Endodermal cell (in vitro differentiated cells): ENCODE results near the gene PRKCD. TPM values are rescaled to one million over a fixed set of nuclear protein-coding genes. Genes with fewer than 3 reads are reported as not detected.

Source experiments
- DNase-seq: peaks from one replicate; pipeline ENCODE4 v3.0.0-alpha.2; 2017
- H3K27ac ChIP-seq: 2 replicates; pipeline ENCODE4 v1.5.1; 2013; ENCODE audit warnings: mild to moderate bottlenecking, low read depth, low read length, moderate library complexity
- H3K27me3 ChIP-seq: 2 replicates; pipeline ENCODE4 v1.6.1; 2013; ENCODE audit warnings: mild to moderate bottlenecking, low read length, moderate library complexity; ENCODE audit not compliant: insufficient read depth, control insufficient read depth, poor library complexity, severe bottlenecking
- H3K36me3 ChIP-seq: 2 replicates; pipeline ENCODE4 v1.7.0; 2013; ENCODE audit warnings: mild to moderate bottlenecking, low read length, moderate library complexity; ENCODE audit not compliant: control insufficient read depth, insufficient read depth
- H3K4me1 ChIP-seq: one replicate; pipeline ENCODE4 v1.7.0; 2013; ENCODE audit warnings: low read length; ENCODE audit not compliant: control insufficient read depth, insufficient read depth
- H3K4me3 ChIP-seq: 2 replicates; pipeline ENCODE4 v1.5.1; 2013; ENCODE audit warnings: mild to moderate bottlenecking, low read length, moderate library complexity
- H3K9ac ChIP-seq: 2 replicates; pipeline ENCODE4 v1.6.1; 2013; ENCODE audit warnings: mild to moderate bottlenecking, low read length, moderate library complexity; ENCODE audit not compliant: poor library complexity, severe bottlenecking; ENCODE audit errors: extremely low read depth
- H3K9me3 ChIP-seq: 2 replicates; pipeline ENCODE4 v1.6.1; 2013; ENCODE audit warnings: mild to moderate bottlenecking, low read length, moderate library complexity; ENCODE audit not compliant: control insufficient read depth
- H3K27ac Mint-ChIP-seq: 2 replicates; pipeline ENCODE4 v1.8.0; 2020; ENCODE audit warnings: mixed read lengths
- H3K27me3 Mint-ChIP-seq: 2 replicates; pipeline ENCODE4 v1.8.0; 2021; ENCODE audit warnings: mild to moderate bottlenecking, mixed read lengths; ENCODE audit not compliant: insufficient read depth
- H3K36me3 Mint-ChIP-seq: 2 replicates; pipeline ENCODE4 v1.8.0; 2020; ENCODE audit warnings: low read depth, mixed read lengths
- H3K4me1 Mint-ChIP-seq: 2 replicates; pipeline ENCODE4 v1.8.0; 2020; ENCODE audit warnings: mixed read lengths
- H3K4me3 Mint-ChIP-seq: 2 replicates; pipeline ENCODE4 v1.8.0; 2020; ENCODE audit warnings: mild to moderate bottlenecking, moderate library complexity, mixed read lengths
- H3K9me3 Mint-ChIP-seq: 2 replicates; pipeline ENCODE4 v1.8.0; 2020; ENCODE audit warnings: mild to moderate bottlenecking, mixed read lengths
- WGBS, 2 experiments: methylation state at CpG; one replicate each; pipeline versions ENCODE4 v1.1.5 to v1.1.7; 2013; ENCODE audit warnings: missing lambda C conversion rate in 2 of 2, mixed read lengths in 1 of 2; ENCODE audit not compliant: insufficient coverage in 1 of 2, insufficient read length in 1 of 2; 5-methylcytosine and 5-hydroxymethylcytosine counted together
- total RNA-seq, 2 donors: library from RNA; stranded (reverse); fragmentation: NEBNext Ultra II Directional in 1 of 2; extraction: Animal tissue kit (Norgen Biotek cat#: 25700) in 1 of 2; gene quantifications; 2 replicates in 1 of 2; 3 replicates in 1 of 2; pipeline ENCODE4 v1.2.1, GENCODE V29; 2021
- TF ChIP-seq, protein P1 (sequence below): fragments of 200-600 bp; sonication (generic); conservative IDR thresholded peaks from 2 replicates; pipeline ENCODE4 v1.5.0; 2021; ENCODE audit warnings: antibody characterized with exemption, mild to moderate bottlenecking

PRKCD gene
- total RNA-seq, 2 donors from 2014 or later, result 19.9 to 26.6 TPM

DNA sequence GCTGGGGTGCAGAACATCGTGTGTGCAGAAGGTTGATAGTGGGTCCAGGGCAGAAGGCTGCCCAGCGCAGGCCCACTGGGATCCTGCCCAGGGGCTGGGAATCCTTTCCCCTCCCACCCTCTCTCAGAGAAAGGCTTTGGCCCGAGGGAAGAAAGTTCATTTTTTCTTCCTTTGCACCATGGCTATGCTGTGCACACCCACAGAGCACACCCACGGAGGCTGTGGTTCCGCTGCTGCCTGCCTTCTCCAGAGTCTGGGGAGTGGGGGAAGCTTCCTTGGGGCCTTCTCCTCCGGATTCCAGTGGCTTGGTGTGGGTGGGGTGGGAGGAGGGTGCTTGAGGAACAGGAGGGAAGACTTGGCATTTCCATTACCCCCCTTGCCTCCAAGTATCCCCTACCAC, 7.0 kb upstream of the PRKCD start:
- Mint-ChIP-seq H3K4me3 (no peak overlapping the region), H3K27me3 (peaks cover 17% of the 10 kb centered on the region), H3K27ac (no peak overlapping the region), H3K9me3 (no peaks in the 10 kb centered on the region), H3K4me1 (peaks cover 13% of the 10 kb centered on the region), H3K36me3 (no peaks in the 10 kb centered on the region)
- Histone ChIP-seq H3K27ac (no peak overlapping the region), H3K36me3 (no peaks in the 10 kb centered on the region), H3K4me3 (no peak overlapping the region), H3K9me3 (no peaks in the 10 kb centered on the region), H3K4me1 (no peaks in the 10 kb centered on the region), H3K9ac (no peak overlapping the region), H3K27me3 (no peaks in the 10 kb centered on the region)
- no peak for DNase-seq
- 91% methylated on average over 6 of the region's 6 CpGs; no CpG with 5 or more reads in 1 of the 2 experiments for WGBS, 2 experiments
- TF ChIP-seq, protein P1, sequence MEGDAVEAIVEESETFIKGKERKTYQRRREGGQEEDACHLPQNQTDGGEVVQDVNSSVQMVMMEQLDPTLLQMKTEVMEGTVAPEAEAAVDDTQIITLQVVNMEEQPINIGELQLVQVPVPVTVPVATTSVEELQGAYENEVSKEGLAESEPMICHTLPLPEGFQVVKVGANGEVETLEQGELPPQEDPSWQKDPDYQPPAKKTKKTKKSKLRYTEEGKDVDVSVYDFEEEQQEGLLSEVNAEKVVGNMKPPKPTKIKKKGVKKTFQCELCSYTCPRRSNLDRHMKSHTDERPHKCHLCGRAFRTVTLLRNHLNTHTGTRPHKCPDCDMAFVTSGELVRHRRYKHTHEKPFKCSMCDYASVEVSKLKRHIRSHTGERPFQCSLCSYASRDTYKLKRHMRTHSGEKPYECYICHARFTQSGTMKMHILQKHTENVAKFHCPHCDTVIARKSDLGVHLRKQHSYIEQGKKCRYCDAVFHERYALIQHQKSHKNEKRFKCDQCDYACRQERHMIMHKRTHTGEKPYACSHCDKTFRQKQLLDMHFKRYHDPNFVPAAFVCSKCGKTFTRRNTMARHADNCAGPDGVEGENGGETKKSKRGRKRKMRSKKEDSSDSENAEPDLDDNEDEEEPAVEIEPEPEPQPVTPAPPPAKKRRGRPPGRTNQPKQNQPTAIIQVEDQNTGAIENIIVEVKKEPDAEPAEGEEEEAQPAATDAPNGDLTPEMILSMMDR, result no peak

DNA sequence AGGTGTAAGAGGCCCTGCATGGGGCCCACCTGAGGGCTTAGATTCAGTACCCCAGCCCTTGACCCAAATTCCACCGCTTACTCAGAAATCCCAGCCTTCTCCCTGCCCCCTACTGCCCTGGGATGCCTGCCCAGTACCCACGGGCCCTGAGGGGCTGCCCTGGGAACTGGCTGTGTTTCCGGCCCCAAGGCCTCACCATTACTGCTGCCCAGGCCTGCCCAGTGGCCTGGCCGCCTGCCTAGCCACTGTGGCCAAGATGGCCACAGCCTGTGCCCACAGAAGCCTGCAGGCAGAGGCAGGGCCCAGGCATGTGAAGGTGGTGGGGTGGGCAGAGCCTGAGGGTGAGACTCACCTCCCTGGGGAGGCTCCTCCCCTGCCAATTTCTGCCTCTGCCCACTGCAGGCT, 6.1 kb upstream of the PRKCD start:
- Histone ChIP-seq H3K9me3 (no peaks in the 10 kb centered on the region), H3K27ac (no peak overlapping the region), H3K36me3 (no peaks in the 10 kb centered on the region), H3K9ac (no peak overlapping the region), H3K4me3 (no peak overlapping the region), H3K27me3 (no peaks in the 10 kb centered on the region), H3K4me1 (peaks cover 1% of the 10 kb centered on the region)
- TF ChIP-seq, protein P1, result no peak
- no peaks in the 10 kb centered on the region for H3K36me3 Mint-ChIP-seq
- peaks cover 20% of the 10 kb centered on the region for H3K4me1 Mint-ChIP-seq
- no peak for DNase-seq
- H3K27ac Mint-ChIP-seq, result no peak overlapping the region
- 76 to 82% methylated on average over 2 to 4 of the region's 4 CpGs for WGBS, 2 experiments
- H3K9me3 Mint-ChIP-seq, result no peaks in the 10 kb centered on the region
- no peak overlapping the region for H3K4me3 Mint-ChIP-seq
- peaks cover 17% of the 10 kb centered on the region for H3K27me3 Mint-ChIP-seq

DNA sequence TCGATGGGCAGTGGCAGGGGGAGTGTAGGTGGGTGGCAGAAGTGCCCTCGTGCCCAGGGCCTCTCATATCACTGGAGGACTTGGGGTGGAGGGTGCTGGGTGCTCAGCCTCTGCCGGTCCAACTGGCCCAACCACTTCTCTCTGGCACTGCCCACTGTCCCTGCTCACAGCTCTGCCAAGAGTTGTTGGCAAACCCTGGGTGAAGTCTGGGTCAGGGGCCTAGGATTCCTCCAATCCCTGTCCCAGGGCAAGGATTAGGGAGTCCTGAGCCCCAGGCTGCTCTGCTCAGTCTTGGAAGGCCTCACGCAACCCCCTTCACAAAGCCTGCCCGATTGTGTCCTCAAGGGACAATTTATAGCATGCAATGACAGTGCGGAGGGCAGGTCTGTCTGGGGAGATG, 5.2 kb upstream of the PRKCD start:
- H3K36me3 Mint-ChIP-seq, result no peaks in the 10 kb centered on the region
- no peaks in the 10 kb centered on the region for H3K9me3 ChIP-seq
- H3K9me3 Mint-ChIP-seq, result no peaks in the 10 kb centered on the region
- H3K4me3 Mint-ChIP-seq, result no peak overlapping the region
- peaks cover 26% of the 10 kb centered on the region for H3K4me1 Mint-ChIP-seq
- H3K4me1 ChIP-seq, result peaks cover 6% of the 10 kb centered on the region
- no peaks in the 10 kb centered on the region for H3K36me3 ChIP-seq
- H3K27me3 ChIP-seq, result peaks cover 5% of the 10 kb centered on the region
- WGBS, 2 experiments, result 92 to 96% methylated on average over 5 to 6 of the region's 6 CpGs
- no peak overlapping the region for H3K27ac ChIP-seq
- peaks cover 17% of the 10 kb centered on the region for H3K27me3 Mint-ChIP-seq
- no peak overlapping the region for H3K4me3 ChIP-seq
- no peak overlapping the region for H3K27ac Mint-ChIP-seq
- TF ChIP-seq, protein P1, result no peak
- no peak for DNase-seq
- no peak overlapping the region for H3K9ac ChIP-seq
